ENCODE data around the gene FOXM1.
A peak's percentile ranks its signal among the peaks of the same experiment; 100 is the strongest.

The FOXM1 gene, protein sequence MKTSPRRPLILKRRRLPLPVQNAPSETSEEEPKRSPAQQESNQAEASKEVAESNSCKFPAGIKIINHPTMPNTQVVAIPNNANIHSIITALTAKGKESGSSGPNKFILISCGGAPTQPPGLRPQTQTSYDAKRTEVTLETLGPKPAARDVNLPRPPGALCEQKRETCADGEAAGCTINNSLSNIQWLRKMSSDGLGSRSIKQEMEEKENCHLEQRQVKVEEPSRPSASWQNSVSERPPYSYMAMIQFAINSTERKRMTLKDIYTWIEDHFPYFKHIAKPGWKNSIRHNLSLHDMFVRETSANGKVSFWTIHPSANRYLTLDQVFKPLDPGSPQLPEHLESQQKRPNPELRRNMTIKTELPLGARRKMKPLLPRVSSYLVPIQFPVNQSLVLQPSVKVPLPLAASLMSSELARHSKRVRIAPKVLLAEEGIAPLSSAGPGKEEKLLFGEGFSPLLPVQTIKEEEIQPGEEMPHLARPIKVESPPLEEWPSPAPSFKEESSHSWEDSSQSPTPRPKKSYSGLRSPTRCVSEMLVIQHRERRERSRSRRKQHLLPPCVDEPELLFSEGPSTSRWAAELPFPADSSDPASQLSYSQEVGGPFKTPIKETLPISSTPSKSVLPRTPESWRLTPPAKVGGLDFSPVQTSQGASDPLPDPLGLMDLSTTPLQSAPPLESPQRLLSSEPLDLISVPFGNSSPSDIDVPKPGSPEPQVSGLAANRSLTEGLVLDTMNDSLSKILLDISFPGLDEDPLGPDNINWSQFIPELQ

DNA sequence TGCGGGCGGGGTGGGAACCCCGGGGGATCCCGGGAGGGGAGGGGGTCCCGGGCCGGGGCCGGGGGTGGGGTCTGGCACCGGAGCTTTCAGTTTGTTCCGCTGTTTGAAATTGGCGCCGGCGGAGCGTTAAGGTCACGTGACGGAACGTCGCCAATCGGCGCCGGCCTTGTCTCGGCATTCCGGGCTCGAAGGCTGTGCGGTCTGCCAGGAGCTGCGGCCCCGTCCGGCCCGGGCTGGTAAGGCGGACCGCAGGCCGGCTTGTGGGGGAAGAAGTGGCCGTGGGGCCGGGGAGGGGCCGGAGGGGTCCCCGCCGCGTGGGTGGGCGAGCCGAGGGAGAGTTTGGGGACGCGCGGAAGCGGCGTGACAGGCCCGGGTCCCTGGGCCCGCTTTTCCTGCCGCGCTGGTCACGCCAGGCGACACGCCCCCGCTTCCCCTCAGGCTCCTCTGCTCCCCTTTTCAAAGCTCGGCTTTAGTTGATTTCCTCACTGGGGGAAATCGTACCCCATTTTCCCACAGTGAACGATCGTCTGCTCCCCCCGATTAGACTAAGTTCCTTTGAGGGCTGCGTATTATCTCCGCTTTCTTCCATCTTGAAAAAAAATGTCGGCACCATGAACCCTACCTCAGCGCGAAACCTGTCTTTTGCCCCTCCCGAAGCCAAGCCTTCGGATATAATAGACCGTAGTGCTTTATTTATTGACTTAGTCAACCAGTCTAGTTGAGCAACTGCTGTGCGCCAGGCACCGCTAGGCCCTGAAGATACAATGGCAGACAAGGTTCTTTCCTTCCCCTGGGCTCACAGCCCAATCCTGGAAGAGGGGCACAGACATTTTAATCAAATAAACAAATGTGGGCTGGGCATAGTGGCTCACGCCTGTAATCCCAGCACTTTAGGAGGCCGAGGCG, at the start of gene FOXM1, which contains the start of gene RHNO1:
Gene FOXM1 (minus strand): TSS at position 128 of the 906 bp plus-strand sequence. CDS start 2,696 bp downstream, outside the sequence.
Gene RHNO1 (plus strand): TSS at position 177 of the 906 bp plus-strand sequence. CDS start 8,144 bp downstream, outside the sequence.
- DNase-seq = peak; percentile 95

DNA sequence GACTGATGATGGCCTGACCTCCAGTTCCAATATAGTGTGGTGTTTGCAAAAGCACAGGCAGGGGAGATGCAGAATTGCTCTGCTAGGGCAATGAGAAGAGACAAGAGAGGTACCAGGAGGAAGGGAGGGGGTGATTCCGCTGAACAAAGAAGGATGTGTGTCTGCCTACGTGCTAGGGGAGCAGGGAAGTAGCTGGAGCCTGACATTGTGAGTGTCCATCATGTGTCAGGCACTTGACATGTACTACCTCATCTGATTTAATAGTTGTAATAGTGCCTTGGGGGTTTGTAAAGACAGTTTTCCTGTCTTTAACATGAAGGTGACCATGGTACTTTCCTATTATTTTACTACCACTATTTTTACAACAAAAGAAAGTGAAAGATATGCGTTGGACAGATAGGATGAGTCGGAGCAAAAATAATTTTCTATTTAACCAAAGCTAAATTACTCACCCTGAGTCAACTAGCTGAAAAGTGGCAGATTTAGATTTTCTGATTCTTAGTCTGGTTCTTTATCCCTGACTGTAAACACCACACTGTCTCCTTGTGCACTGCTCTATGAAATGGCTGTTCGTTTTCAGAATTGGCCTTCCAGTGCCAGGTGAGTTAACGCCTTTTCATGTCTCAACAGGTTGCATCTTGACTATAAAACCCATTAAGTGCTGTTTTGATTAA, 48.5 kb upstream of the FOXM1 start:
- no peak for DNase-seq

DNA sequence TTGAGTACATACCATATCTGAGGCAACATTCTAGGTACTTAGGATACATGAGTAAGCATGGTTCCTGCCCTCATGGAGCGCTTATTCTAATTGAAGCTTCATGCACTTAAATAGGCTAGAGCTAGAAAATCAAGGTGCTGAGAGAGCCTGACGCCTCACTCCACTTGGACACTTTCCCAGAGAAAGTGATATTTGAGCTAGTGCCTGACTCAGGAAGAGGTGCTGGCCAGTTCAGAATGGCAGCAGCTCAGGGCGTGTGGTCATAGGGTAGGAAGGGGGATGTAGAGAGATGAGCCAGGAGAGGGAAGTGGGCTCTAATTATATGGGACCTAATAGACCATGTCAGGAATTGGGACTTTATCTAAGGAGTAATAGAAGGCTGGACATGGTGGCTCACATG, 47.0 kb upstream of the FOXM1 start:
- no peak for DNase-seq

DNA sequence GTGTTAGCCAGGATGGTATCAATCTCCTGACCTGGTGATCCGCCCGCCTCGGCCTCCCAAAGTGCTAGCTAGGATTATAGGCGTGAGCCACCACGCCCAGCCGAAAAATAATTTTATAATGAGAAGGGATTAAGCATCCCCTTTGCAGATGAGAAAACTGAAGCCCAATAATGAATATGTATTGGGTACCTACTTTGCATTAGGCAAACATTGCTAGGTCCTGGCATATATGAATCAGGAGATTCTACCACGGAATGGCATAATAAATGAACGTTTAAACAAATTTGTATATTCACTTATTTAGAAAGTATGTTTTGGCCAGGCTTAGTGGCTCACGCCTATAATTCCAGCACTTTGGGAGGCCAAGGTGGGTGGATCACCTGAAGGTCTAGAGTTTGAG, 46.1 kb upstream of the FOXM1 start:
- no peak for DNase-seq

DNA sequence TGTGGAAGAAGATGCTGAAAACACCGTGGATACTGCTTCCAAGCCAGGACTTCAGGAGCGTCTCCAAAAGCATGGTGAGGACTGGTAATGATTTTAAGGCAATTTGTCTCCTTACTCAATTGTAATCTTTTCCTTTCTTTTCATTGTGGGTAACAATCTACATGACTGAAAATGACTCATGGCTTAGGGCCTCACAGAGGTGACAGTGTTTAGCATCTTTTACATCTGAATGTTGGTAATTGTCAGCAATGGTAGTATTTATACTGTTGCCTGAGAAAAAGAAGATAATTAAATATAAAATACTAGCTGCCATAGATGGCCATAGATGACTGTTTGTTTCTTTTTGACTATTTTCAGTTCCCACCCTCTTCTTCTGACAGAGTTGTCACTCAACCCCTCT, 45.4 kb upstream of the FOXM1 start:
- DNase-seq = no peak

DNA sequence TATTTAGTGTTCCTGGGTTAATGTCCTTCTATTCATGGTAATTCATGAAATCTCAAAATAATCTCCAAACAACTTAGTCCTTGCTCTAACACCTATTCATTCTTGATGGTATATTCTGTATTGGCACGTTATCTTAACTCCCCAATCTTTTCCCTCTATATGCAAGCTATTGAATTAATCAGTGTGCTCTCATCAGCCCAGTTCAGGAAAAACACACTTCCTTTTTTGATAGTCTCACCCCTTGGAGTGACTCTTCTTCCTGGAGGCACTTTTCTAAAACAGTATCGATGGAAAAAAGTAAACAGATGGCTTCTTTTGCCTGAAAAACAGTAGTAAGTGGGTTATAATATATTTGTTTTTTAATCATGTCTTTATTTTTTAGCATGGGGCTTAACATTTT, 42.3 kb upstream of the FOXM1 start:
- no peak for DNase-seq

DNA sequence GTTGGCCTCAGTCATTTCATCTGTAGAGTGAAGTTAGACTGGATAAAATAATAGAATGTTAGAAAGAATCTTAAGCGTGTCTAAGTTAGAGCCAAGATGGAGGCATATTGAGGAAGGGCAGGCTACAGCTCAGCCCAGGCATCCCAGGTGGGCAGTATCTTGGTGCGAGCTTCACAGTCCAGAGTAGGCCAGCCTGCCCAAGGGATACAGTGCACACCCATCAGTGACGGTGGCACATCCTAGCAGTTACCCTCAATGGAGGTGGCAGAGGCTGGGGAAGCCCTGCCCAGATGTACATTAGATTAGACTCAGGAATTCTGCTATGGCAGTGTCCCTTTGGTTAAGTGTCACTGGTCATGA, 35.2 kb upstream of the FOXM1 start:
- no peak for DNase-seq

DNA sequence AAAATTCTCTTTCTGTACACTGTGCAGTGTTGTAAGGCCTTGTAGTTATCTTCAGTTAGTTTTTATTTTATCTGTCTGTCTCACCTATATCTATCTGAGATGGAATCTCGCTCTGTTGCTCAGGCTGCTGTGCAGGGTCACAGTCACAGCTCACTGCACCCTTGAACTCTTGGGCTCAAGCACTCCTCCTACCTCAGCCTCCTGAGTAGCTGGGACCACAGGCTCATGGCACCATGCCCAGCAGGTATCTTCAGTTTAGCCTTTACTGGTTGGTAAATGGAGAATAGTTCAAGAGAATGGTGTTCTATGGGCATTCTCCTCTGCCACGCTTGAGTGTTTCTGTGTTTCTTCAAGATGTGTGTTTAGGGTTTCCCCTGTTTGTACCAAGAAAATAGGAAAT, 27.3 kb upstream of the FOXM1 start:
- no peak for DNase-seq

DNA sequence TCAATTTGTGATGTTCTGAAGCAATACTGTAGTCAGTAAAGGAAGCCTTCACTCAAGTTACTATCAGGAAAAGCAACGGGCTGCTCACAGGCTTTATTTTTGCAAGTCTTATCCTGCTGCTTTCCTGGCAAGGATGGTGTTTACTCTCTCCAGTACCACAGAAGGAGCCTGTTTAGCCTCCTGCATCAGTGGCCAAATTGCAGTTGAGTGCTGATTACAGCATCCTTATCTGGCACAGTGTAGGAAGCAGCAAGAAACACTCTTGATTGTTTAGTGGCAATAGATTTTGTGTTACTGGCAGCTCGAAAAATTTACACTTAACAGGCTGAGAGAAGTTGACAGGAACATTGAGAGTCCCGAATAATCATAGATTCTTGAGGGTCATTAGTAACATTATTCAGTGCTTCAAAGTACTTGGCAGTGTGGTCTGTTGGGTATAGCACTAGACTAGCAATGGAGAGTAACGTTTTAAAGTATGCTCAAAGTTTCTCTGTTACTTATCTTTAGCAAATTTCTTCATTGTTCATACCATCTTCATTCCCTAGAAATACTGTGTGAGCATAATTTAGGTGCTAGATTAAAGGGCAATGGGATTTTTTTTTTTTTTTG, 25.4 kb upstream of the FOXM1 start:
- peak; percentile 57 for DNase-seq

DNA sequence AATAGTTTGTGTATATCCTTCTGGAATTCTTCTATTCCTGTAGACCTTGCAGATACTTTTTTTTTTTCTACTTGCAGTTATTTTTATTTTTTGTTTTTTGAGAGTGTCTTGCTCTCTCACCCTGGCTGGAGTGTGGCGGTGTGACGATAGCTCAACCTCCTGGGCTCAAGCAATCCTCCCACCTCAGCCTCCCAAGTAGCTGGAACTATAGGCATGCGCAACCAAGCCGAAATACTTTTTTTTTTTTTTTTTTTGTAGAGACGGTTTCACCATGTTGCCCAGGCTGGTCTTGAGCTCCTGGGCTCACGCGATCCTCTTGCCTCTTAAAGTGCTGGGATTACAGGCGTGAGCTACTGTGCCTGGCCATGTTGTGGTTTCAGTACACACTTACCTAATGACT, 23.7 kb upstream of the FOXM1 start:
- no peak for DNase-seq

DNA sequence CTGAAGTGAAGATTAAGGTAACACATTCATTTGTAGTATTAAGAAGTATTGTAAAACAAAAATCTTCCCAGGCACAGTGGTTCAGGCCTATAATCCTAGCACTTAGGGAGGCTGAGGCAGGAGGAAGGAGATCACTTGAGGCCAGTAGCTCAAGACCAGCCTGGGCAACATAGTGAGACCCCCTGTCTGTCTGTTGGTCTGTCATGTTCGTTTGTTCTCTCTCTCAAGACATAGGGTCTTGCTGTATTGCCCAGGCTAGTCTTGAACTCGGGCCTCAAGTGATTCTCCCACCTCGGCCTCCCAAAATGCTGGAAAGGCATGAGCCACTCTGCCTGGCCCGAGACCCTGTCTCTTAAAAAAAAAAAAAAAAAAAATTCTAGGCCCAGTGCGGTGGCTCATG, 20.4 kb upstream of the FOXM1 start:
- DNase-seq = no peak

DNA sequence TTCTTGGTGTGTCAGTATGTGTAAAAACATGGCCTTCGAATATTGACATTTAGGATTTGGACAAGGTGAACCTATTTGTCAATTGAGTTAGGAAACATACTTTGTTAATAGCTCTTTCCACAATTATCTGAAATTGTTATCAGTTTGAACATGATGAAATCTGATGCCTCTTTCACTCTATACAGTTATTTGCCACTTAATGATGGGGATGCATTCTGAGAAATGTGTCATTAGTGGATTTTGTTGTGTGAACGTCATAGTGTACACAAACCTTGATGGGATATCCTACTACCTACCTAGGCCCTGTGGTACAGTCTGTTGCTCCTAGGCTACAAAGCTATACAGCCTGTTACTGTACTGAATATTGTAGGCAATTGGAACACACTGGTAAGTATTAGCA, 18.5 kb upstream of the FOXM1 start:
- no peak for DNase-seq

DNA sequence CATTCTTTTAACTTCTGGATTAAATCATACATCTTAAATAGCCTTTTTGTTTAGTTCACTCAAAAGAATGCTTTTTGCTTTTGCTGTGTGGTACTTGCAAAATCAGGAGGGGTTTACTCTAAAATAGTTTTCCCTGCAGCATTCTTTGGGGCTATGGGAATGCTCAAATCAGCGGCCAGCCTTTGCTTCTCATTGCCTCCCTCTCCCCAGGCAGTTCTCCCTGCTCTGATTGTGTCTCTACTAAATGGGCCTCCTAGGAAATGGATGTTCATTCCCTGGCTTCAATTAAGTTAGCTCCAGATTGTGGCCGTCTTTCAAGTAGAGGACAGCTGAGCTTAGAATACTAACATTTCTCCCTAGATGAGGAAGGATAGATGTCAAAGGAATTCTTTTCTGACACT, 18.1 kb upstream of the FOXM1 start:
- no peak for DNase-seq

DNA sequence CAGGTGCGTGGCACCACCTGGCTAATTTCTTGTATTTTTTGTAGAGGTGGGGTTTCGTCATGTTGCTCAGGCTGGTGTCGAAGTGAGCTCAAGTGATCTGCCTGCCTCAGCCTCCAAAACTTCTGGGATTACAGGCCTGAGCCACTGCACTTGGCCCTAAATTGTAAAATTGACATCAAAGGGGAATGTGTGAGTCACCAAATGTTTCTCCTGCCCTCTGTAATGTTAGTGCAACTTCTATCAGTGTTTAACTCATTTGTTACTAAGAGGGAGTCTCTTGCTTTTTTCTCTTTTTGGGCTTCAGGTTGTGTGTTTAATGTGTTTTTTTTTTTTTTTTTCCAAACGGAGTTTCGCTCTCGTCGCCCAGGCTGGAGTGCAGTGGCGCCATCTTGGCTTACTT, 16.0 kb upstream of the FOXM1 start:
- DNase-seq = no peak

DNA sequence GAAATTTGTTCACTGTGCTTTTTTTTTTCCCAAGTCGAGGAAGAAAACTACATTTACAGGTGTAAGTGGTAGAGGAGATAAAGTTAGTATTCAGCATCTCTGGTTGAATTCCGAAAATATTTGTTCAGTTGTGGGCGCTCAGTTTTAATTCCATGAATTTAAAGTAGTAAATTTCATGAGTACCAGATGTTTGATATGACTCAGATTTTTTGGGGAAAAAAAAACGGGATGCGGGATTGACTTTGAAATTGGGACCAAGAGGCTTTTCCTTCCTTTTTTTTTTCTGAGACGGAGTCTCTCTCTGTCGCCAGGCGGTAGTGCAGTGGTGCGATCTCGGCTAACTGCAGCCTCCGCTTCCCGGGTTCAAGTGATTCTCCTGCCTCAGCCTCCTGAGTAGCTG, 15.3 kb upstream of the FOXM1 start:
- no peak for DNase-seq

DNA sequence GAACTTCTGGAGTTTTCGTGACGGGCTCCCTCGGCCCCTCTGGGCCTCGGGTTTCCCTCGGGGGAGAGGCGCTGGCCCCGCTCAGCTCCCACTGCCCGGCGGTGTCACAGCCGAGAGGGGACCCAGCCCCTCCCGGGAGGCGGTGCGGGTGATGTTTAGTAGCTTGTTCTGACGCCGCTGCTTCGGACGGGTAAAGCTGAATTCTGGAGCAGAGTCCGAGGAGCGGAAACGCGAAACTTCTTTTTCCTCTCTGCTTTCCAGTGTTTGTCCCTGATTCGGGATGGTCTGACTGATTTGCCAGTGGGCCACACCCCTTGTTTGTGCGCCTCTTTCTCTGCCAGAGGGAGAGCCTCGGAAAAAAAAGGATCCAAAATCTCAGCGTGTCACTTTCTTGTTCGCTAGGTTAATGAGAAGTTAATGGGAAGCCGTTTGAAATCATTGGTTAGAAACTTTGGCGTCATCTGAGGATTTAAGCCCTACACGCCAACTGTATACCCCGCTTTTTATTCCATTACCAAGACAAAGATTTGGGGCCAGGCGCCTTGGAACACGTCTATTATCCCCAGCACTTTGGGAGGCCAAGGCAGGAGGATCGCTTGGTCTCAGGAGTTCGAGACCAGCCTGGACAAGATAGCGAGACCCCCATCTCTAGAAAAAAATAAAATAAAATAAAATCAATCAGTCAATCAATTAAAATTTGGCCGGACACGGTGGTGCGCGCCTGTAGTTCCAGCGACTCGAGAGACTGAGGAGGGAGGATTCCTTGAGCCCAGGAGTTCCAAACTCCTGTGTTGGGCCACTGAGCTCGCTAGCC, 14.5 kb upstream of the FOXM1 start:
- peak; percentile 38 for DNase-seq

DNA sequence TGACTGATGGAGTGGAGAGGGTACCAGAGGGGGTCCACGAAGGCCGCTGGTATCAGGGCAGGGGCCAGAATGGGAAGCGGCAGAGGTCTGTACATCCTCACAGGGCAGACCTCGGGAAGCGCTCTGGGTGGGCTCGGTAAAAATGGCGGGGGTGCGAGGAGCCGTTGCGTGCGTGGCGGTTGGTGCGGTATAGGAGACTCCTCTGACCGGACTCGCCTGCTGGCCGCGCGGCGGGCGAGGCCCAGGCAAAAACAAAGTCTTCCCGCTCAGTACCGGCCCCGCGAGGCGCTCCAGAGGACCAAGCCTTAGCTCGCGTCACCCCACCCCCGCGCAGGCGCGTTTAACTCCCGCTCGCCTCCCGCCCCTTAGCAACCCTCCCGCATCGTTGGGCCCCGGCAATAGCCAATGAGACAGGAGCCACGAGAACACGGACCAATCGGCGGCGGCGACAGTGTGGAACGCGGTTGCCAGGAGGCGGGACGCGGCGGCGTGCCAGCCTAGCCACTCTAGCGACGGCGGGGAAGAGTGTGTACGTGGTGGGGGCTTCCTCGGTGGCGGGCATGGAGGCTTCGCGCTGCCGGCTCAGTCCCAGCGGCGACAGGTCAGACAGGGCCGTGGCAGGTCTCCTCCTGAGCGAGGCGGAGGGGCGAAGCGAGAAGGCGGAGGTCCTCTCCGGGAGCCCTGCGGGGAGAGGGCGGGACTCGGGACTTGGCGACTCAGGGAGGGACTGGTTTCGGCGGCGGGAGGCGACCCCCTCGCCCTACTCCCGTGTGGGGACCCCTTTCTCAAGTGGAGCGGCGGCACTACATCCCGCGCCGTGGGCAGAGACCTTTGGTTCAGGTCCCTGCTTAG, 13.6 kb upstream of the FOXM1 start, which contains the start of gene TULP3:
Gene TULP3 (plus strand): TSS at position 504 of the 852 bp plus-strand sequence. CDS start 57 bp downstream, at position 561.
- DNase-seq = peak; percentile 98

DNA sequence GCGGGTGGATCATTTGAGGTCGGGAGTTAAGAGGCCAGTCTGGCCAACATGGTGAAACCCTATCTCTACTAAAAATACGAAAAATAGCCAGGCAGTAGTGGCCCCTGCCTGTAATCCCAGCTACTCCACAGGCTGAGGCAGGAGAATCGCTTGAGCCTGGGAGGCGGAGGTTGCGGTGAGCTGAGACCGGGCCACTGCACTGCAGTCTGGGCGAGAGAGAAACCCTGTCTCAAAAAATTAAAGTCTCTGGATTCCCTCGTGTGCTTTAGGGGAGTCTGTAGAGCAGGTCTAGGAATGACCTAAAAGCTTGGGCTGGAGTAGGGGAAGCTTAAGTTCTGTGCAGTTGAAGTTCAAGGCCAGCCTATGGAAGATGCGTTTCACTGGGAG, 13.0 kb upstream of the FOXM1 start:
- DNase-seq = no peak

DNA sequence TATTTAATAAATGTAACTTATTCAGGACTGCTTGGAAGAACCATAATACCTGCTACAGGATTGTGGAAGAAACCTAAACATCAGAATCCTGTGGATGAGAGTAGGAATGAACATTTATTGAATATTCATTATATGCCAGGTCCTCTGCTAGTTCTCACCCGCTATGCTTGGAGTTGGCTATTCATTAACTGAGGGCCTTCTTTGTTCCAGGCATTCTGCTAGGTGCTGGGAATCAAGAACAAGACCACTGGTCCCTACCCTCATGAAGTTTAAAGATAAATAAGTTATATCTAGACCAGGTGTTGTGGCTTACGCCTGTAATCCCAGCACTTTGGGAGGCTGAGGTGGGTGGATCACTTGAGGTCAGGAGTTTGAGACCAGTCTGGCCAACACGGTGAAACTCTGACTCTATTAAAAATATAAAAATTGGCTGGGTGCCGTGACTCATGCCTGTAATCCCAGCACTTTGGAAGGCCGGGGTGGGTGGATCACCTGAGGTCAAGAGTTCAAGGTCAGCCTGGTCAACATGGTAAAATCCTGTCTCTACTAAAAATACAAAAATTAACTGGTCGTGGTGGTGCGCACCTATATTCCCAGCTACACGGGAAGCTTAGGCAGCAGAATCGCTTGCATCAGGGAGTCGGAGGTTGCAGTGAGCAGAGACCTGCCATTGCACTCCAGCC, 9.9 kb upstream of the FOXM1 start:
- DNase-seq = no peak

DNA sequence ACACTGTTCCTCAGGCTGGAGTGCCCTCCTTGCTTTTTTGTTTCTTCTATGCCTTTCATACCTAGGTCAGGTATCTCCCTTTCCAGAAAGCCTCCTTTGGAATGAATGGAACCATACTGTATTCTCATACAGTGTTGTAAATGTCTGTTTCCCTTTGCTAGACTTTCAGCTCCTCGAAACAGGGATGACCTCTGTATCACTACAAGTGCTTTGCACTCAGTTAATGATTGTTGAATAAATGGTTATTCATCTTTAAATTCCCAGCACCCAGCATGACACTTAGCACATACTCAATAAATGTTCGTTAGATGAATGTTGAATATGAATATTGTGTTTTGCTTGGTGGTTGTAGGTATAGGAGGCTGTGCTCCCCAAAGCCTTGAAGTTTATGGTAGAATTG, 7.8 kb upstream of the FOXM1 start:
- DNase-seq = no peak
